HepG2 (cell line): ENCODE results near the gene CD8A. TPM values are rescaled to one million over a fixed set of nuclear protein-coding genes. Genes with fewer than 3 reads are reported as not detected.

Experiments
- ATAC-seq: fragments of 200-7000 bp; cut with Tn5 transposase; 3 replicates; pipeline ENCODE4 v1.9.1; 2020; ENCODE audit warnings: mild to moderate bottlenecking, moderate library complexity
- BruUV-seq: library from RNA; stranded (reverse); fragments of 400-500 nt; replicated peaks from 2 replicates; lab custom pipeline; 2021; lab: Mats Ljungman, UMichigan
- CTCF ChIA-PET: fragments of 300-600 bp; formaldehyde crosslinking; extraction: SDS; loops from one replicate; lab custom pipeline; 2021; ENCODE audit warnings: low total read pairs, inconsistent platforms, low intra/inter-chr PET ratio; lab: Yijun Ruan, JAX
- POLR2A ChIA-PET: fragments of 350-600 bp; sonication (Branson Sonifier 250); formaldehyde crosslinking; loops from one replicate; lab custom pipeline; 2020; ENCODE audit warnings: antibody characterized with exemption, inconsistent platforms; lab: Yijun Ruan, JAX
- DNase-seq: peaks from one replicate; pipeline ENCODE4 v3.0.0-alpha.2; 2015; ENCODE audit warnings: low spot score
- FAIRE-seq: peaks from 3 replicates; lab custom pipeline; 2011; peaks lifted over from hg19 to GRCh38; lab: Jason Lieb, UNC
- H2AFZ ChIP-seq: one replicate; pipeline ENCODE4 v1.6.1; 2011; ENCODE audit warnings: low read length, inconsistent platforms
- H3K27ac ChIP-seq: fragments of 300-600 bp; 3 replicates; pipeline ENCODE4 v1.8.0; 2011; ENCODE audit warnings: mixed run types, mild to moderate bottlenecking, mixed read lengths, low read length, inconsistent platforms; ENCODE audit not compliant: insufficient read depth; ENCODE audit errors: extremely low read length
- H3K27me3 ChIP-seq, 2 experiments: fragments of 200-600 bp in 1 of 2; 2 replicates in 1 of 2; 3 replicates in 1 of 2; pipeline versions ENCODE4 v1.6.0 to v1.8.0; 2011; ENCODE audit warnings: low read length in 2 of 2, mild to moderate bottlenecking in 2 of 2, moderate library complexity in 2 of 2, inconsistent platforms in 1 of 2; ENCODE audit not compliant: insufficient read depth in 2 of 2, control insufficient read depth in 1 of 2
- H3K36me3 ChIP-seq, 2 experiments: fragments of 200-600 bp in 1 of 2; replicated peaks in 1 of 2; 2 replicates in 1 of 2; 3 replicates in 1 of 2; pipeline versions ENCODE4 v1.5.1 to v1.8.0; 2011; ENCODE audit warnings: low read length in 2 of 2, inconsistent platforms in 1 of 2; ENCODE audit not compliant: insufficient read depth in 2 of 2, control insufficient read depth in 1 of 2
- H3K4me1 ChIP-seq: 2 replicates; pipeline ENCODE4 v1.5.1; 2012; ENCODE audit warnings: low read length, inconsistent platforms; ENCODE audit not compliant: insufficient read depth
- H3K4me2 ChIP-seq: 2 replicates; pipeline ENCODE4 v1.6.0; 2011; ENCODE audit warnings: low read depth, low read length, inconsistent platforms
- H3K4me3 ChIP-seq, 3 experiments: fragments of 200-600 bp in 1 of 3; sonication (generic), shearing (Covaris generic) in 1 of 3; replicated peaks in 1 of 3; 2 replicates each; pipeline ENCODE4 v1.5.1; 2011 to 2016; ENCODE audit warnings: low read length in 3 of 3, inconsistent platforms in 2 of 3, low read depth in 2 of 3, mild to moderate bottlenecking in 2 of 3, control low read depth in 1 of 3, mixed read lengths in 1 of 3; ENCODE audit not compliant: insufficient read depth in 1 of 3
- H3K79me2 ChIP-seq: one replicate; pipeline ENCODE4 v1.6.1; 2011; ENCODE audit warnings: low read length, inconsistent platforms; ENCODE audit not compliant: insufficient read depth
- H3K9ac ChIP-seq: 2 replicates; pipeline ENCODE4 v1.6.0; 2011; ENCODE audit warnings: mild to moderate bottlenecking, low read depth, low read length, inconsistent platforms; ENCODE audit not compliant: insufficient read depth
- H3K9me3 ChIP-seq: 2 replicates; pipeline ENCODE4 v1.5.1; 2012; ENCODE audit warnings: mild to moderate bottlenecking, low read length
- H4K20me1 ChIP-seq: 2 replicates; pipeline ENCODE4 v1.6.0; 2011; ENCODE audit warnings: inconsistent platforms, mild to moderate bottlenecking, low read length, moderate library complexity; ENCODE audit not compliant: insufficient read depth
- ARNT2 ChIP-seq: sonication (generic); formaldehyde crosslinking; IDR thresholded peaks from 2 replicates; pipeline ENCODE4 v1.8.0; 2022; ENCODE audit warnings: mild to moderate bottlenecking, low read depth, missing genetic modification reagents, moderate library complexity
- ESRRA ChIP-seq: sonication (generic); formaldehyde crosslinking; IDR thresholded peaks from 2 replicates; pipeline ENCODE4 v1.5.1; 2020; ENCODE audit warnings: mild to moderate bottlenecking, low read depth, missing genetic modification reagents
- FOXO1 ChIP-seq: sonication (generic); formaldehyde crosslinking; IDR thresholded peaks from 2 replicates; pipeline ENCODE4 v1.4.0; 2020; ENCODE audit warnings: missing genetic modification reagents
- HOXD1 ChIP-seq: sonication (generic); formaldehyde crosslinking; IDR thresholded peaks from 2 replicates; pipeline ENCODE4 v1.5.0; 2020; ENCODE audit warnings: missing genetic modification reagents
- MTA3 ChIP-seq: sonication (generic); formaldehyde crosslinking; IDR thresholded peaks from 2 replicates; pipeline ENCODE4 v1.4.0; 2020; ENCODE audit warnings: missing genetic modification reagents
- NFYB ChIP-seq: sonication (generic); formaldehyde crosslinking; IDR thresholded peaks from 2 replicates; pipeline ENCODE4 v1.4.0; 2020; ENCODE audit warnings: missing genetic modification reagents
- RXRA ChIP-seq: sonication (generic); formaldehyde crosslinking; IDR thresholded peaks from 2 replicates; pipeline ENCODE4 v1.5.1; 2020; ENCODE audit warnings: missing genetic modification reagents
- SMC3 ChIP-seq: IDR thresholded peaks from 2 replicates; pipeline ENCODE4 v1.6.1; 2011; ENCODE audit warnings: low read length, improper control_type of control experiment
- SPEN ChIP-seq: sonication (generic); formaldehyde crosslinking; IDR thresholded peaks from 2 replicates; pipeline ENCODE4 v1.5.1; 2020; ENCODE audit warnings: low read depth, mild to moderate bottlenecking, missing genetic modification reagents
- ZNF501 ChIP-seq: sonication (generic); formaldehyde crosslinking; IDR thresholded peaks from 2 replicates; pipeline ENCODE4 v1.5.1; 2020; ENCODE audit warnings: mild to moderate bottlenecking, moderate library complexity, missing genetic modification reagents
- WGBS: methylation state at CpG from one replicate; pipeline ENCODE4 v1.1.6; 2017; ENCODE audit warnings: low lambda C conversion rate; 5-methylcytosine and 5-hydroxymethylcytosine counted together
- in situ Hi-C: cut with HindIII; loops from 2 replicates; pipeline ENCODE4 v1.10.0; 2017; ENCODE audit warnings: low pct_unique_long_range_greater_than_20kb; ENCODE audit not compliant: extremely low pct_ligation_motif_present
- intact Hi-C: fragments of 100-400 bp; cut with micrococcal nuclease; formaldehyde crosslinking; loops from one replicate; pipeline ENCODE4 v1.10.0; 2022; ENCODE audit not compliant: unreplicated experiment
- polyA plus RNA-seq, 8 experiments: library from polyadenylated mRNA; depleted of rRNA in 3 of 8; stranded (reverse) in 7 of 8; unstranded in 1 of 8; fragments of >200 nt; fragmentation: Illumina TruSeq in 4 of 8; extraction: Trizol in 4 of 8; gene quantifications; 2 replicates each; pipeline versions ENCODE4 v1.2.1 to v1.2.3, GENCODE V29; 2011 to 2016; ENCODE audit warnings: low read depth in 4 of 8, missing spikeins in 1 of 8, mixed read lengths in 1 of 8; ENCODE audit not compliant: insufficient read depth in 1 of 8
- total RNA-seq, 5 experiments: library from RNA; depleted of rRNA; stranded (reverse); fragments of >200 nt; fragmentation: Illumina TruSeq; extraction: Trizol; gene quantifications; 2 replicates each; pipeline ENCODE4 v1.2.3, GENCODE V29; 2016; ENCODE audit warnings: low read depth in 1 of 5
- TF ChIP-seq, protein P1 (sequence below): sonication (generic); formaldehyde crosslinking; IDR thresholded peaks from 2 replicates; pipeline ENCODE4 v1.4.0; 2020; ENCODE audit warnings: missing genetic modification reagents, borderline replicate concordance

The CD8A gene
- total and polyA plus RNA-seq, 2 of the 13 experiments (the other 11 are each of a cell fraction or from before 2014, with no cell fraction given) = 0.09 TPM; not detected in 1

DNA sequence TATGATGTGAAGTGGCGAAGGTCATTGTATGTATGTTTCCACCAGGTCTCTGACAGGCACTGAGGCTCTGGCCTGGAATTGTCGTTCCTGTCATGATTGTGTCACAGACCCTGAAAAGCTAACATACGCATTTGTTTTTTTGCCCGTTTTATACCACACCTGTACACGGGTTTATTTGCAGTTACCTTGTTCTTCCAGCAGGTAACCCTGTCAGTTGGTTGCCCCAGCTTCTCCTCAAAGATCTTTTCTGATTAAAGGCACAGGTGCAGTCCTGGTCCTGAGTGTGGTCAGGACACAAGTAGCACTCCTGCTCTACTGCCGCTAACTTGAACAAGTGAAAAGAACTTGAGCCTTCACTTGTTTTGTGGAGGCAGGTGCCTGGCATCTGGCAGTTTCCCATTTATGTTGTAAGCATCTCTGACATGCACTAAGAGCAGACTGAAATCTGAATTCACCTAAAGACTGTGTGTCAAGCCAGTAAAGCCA is 19.9 kb downstream of the CD8A start:
- BruUV-seq = no TSS peak
- Histone ChIP-seq H4K20me1 (no peaks in the 10 kb centered on the region), H3K4me2 (no peak overlapping the region), H3K4me3 (no peak overlapping the region), H3K79me2 (no peaks in the 10 kb centered on the region)
- in situ Hi-C loops = no loop called here
- WGBS = 94% methylated on average over 6 of the region's 6 CpGs
- TF ChIP-seq RXRA (CRISPR knock-in tag) = no peak
- TF ChIP-seq NFYB (CRISPR knock-in tag) = no peak
- no peak for TF ChIP-seq ARNT2 (CRISPR knock-in tag)
- no peak for TF ChIP-seq HOXD1
- TF ChIP-seq, protein P1, sequence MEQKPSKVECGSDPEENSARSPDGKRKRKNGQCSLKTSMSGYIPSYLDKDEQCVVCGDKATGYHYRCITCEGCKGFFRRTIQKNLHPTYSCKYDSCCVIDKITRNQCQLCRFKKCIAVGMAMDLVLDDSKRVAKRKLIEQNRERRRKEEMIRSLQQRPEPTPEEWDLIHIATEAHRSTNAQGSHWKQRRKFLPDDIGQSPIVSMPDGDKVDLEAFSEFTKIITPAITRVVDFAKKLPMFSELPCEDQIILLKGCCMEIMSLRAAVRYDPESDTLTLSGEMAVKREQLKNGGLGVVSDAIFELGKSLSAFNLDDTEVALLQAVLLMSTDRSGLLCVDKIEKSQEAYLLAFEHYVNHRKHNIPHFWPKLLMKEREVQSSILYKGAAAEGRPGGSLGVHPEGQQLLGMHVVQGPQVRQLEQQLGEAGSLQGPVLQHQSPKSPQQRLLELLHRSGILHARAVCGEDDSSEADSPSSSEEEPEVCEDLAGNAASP (CRISPR knock-in tag) = no peak
- no peak for TF ChIP-seq FOXO1 (CRISPR knock-in tag)
- TF ChIP-seq SMC3 = no peak
- TF ChIP-seq ESRRA (CRISPR knock-in tag) = no peak
- no peak for TF ChIP-seq MTA3 (CRISPR knock-in tag)
- TF ChIP-seq SPEN = no peak
- no peak for TF ChIP-seq ZNF501 (CRISPR knock-in tag)
- TF ChIP-seq, all 625 proteins: peak for 0
- Histone ChIP-seq H2AFZ (no peak overlapping the region), H3K4me1 (peaks cover 11% of the 10 kb centered on the region), H3K27ac (no peak overlapping the region), H3K36me3 (peaks cover 36 to 88% of the 10 kb centered on the region in 2 experiments), H3K9ac (no peak overlapping the region), H3K9me3 (no peaks in the 10 kb centered on the region), H3K27me3 (no peaks in the 10 kb centered on the region)
- ATAC-seq = no peak
- FAIRE-seq = no peak
- ChIA-PET POLR2A (no interaction called here), CTCF (no interaction called here)
- no peak for DNase-seq
- intact Hi-C loops = no loop called here
